TTC549 (cell line): ENCODE measurements around the gene ATP1A2.

Source experiments
- FAIRE-seq: peaks from 2 replicates; lab custom pipeline; 2012; peaks lifted over from hg19 to GRCh38; lab: Jason Lieb, UNC

Gene ATP1A2

DNA sequence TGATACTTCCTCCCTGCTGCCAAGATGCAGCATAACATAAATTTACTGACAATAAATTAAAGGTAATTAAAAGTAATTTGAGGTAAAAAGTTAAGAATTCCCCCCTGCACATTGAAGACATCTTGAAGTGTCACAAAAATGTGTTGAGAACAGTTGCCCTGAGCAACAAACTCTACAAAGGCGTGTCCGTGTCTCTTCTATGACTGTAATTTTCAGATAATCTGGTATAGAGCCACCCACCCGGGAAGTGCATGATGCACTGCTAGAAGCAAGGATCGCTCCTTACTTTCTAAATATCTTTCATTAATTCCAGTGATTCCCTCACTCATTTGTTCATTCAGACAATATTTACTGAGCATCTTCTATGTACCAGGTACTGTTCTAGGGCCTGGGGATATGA lies 63.8 kb downstream of the ATP1A2 start:
- no peak for FAIRE-seq

DNA sequence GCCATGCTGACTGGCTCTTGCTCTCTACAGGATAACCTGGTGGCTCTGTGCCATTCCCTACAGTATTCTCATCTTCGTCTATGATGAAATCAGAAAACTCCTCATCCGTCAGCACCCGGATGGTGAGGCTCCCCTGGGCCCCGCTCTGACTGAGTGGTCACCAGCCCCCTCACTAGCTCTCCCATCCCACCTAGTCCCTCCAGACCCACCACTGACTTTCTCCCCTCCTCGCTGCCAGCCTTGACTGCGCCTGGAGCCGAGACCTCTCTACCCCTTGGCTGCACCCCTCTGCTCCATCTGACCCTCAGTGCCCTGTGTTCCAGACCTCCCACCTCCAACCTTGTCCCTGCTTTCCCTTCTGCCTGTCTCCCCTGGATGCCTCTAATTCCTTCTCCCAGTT lies 70.7 kb downstream of the ATP1A2 start:
- no peak for FAIRE-seq

DNA sequence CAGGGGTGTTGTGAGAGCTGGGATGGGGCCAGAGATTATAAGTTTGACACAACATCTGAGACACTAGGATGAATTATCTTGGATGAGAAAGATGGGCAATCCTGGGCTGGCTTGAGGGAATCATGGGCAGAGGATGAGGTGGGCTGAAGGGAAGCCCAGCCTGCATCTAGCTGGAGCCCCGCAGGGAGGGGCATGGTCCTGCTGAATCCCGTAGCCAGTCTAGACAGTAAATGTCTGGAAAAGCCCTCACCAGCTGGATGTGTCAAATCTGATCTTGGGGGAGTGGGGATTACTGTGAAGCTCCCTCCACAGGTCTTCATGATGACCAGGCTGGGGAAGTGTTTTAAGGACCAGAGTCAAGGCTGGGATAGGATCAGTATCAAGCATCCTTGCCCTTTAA lies 71.2 kb downstream of the ATP1A2 start:
- no peak for FAIRE-seq

DNA sequence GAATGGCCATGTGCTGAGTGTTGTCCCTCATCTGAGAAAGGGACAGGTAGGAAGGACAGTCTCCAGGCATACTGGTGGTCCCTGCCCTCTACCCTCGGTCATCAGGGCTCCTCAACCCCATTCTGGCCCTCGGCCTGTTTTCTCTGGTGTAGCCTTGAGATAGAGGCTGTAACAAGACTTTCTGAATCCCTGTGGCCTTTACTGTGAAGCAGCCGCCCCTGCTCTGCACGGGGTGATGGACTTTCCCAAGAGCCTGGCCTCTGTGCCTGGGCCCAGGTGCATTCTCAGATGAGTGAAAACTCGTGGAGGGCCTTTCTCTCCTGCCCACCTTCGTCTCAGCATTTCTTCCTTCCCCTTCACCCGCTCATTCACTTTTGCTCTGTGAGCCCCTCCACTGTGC lies 71.8 kb downstream of the ATP1A2 start:
- no peak for FAIRE-seq

DNA sequence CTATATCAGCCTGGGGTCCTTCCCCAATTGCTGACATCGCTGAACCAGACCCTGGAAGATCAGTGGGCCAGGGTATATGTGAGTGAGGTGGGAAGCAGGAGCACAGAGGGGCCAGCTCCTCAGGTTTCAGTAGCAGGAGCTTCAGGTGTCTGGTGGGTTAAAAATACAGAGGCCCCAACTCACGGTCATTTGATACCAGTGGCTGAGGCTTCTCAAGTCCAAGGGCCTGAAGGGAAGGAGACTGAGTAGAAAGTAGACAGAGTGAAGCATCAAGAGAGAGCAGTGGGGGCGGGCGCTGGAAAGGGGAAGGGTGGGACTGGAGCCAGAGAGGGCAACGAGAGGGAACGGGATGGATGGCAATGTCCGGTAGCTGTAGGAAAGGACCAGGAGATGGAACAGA lies 72.8 kb downstream of the ATP1A2 start:
- FAIRE-seq, result no peak

DNA sequence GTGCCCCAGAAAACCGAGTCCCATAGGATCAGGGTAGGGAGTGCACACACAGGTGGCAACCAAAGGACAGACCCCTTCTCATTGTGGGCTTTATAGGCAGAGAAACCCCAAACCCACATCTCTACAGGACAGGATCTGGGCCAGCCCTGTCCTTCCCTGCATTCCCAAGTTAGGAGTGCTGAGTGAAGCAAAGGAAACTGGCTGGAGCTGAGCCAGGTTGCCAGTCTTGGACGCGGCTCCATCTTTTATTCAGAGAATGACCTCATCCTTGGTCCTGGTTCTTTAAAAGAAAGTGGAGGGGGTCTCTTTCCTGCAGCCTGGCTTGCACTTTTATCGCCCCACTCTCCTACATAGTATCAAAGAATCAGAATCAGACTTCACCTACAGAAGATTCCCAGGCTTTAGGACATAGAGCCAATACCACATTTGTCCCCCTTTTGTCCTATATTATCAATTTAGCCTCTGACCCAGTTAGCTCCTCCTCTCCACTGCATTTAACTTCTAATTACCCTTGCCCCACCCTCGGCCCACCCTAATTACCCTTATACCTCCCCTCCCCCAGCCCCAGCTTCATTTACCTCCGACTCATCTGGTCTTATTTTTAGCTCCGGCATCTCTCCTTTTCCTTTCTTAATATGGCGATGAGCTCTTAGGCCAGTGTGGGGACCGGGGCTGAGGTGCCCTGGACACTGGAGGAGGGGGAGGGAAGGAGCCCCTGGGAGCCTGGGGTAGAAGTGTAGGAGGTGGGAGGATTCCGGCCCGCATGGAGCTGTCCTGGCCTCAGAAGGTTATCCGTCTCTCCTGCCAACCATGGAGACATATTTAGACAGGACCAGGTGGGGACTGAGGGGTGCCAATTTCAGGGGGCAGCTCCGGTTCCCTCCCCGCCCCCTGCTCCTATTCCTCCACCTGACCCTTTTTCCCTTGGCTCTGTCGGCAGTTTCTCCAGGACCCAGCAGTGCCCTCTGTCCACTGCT lies 74.4 kb downstream of the ATP1A2 start, which contains the start of gene CASQ1:
TSS of gene CASQ1 (plus strand) at position 927 of the 977 bp plus-strand sequence. CDS start 177 bp downstream, outside the sequence.
- no peak for FAIRE-seq

DNA sequence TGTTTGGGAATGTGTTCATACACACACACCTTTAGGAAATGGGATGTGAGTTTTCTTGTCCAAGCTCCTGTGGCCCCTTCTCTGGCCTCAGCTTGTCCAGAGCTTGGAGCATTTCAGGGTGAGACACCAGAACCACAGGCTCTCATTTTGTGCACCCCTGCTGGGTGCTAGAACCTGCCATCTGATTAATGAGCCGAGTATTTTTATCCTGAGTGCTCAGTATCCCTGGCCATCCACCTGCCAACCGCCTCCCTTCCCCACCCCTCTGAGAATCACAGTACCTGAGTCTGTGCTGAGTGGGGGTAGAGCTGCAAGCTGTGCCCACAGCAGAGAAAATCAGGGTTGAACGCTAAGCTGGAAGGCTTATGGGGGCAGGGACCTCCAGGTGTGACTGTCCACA lies 76.2 kb downstream of the ATP1A2 start:
- FAIRE-seq, result no peak

DNA sequence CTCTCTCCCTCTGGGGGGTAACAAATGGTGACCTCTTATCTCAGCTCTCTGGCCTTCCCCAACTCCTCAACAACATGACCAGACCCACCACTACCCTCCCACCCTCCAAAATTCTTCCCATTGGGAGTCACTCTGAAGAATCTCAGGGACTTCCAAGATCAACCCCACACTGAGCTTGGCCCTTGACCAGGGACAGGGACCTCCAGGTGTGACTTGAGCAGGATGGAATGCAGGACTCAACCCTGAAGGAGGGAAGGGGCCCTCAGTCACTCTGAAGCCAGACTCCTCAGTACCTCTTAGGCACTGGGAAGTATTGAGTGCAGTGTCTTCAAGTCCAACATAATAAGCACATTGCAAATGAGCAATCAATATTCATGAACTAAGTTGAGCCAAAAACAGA lies 76.7 kb downstream of the ATP1A2 start:
- FAIRE-seq, result no peak
